Glutamatergic neuron (in vitro differentiated cells): Measurements from ENCODE around the gene NHERF1. TPM values are rescaled to one million over a fixed set of nuclear protein-coding genes. Genes with fewer than 3 reads are reported as not detected.

Source experiments
- DNase-seq: peaks from one replicate; pipeline ENCODE4 v3.0.0; 2022
- H3K27ac Mint-ChIP-seq: one replicate; pipeline ENCODE4 v1.8.0; 2020; ENCODE audit warnings: mild to moderate bottlenecking, mixed read lengths, inconsistent platforms; ENCODE audit not compliant: unreplicated experiment
- H3K27me3 Mint-ChIP-seq: one replicate; pipeline ENCODE4 v1.8.0; 2020; ENCODE audit warnings: mild to moderate bottlenecking, moderate library complexity, mixed read lengths, inconsistent platforms; ENCODE audit not compliant: unreplicated experiment
- H3K36me3 Mint-ChIP-seq: one replicate; pipeline ENCODE4 v1.8.0; 2020; ENCODE audit warnings: mild to moderate bottlenecking, mixed read lengths, inconsistent platforms; ENCODE audit not compliant: unreplicated experiment
- H3K4me1 Mint-ChIP-seq: one replicate; pipeline ENCODE4 v1.8.0; 2020; ENCODE audit warnings: mild to moderate bottlenecking, low read depth, mixed read lengths, inconsistent platforms; ENCODE audit not compliant: unreplicated experiment
- H3K4me3 Mint-ChIP-seq: one replicate; pipeline ENCODE4 v1.8.0; 2020; ENCODE audit warnings: mild to moderate bottlenecking, mixed read lengths, inconsistent platforms; ENCODE audit not compliant: unreplicated experiment
- H3K9me3 Mint-ChIP-seq: one replicate; pipeline ENCODE4 v1.8.0; 2020; ENCODE audit warnings: mild to moderate bottlenecking, moderate library complexity, mixed read lengths, inconsistent platforms; ENCODE audit not compliant: unreplicated experiment
- CTCF ChIP-seq: fragments of 200-600 bp; sonication (generic); IDR thresholded peaks from one replicate; pipeline ENCODE4 v1.5.0; 2021; ENCODE audit not compliant: partially characterized antibody, unreplicated experiment
- total RNA-seq: library from RNA; stranded (reverse); fragmentation: NEBNext Ultra II Directional; extraction: Animal tissue kit (Norgen Biotek cat#: 25700); gene quantifications from one replicate; pipeline ENCODE4 v1.2.1, GENCODE V29; 2021; ENCODE audit not compliant: unreplicated experiment

Gene NHERF1
- total RNA-seq, 1 donor from 2014 or later = 26.9 TPM

- Mint-ChIP-seq H3K4me3 (no peak overlapping the region), H3K27ac (no peak overlapping the region), H3K9me3 (peaks cover 6% of the 10 kb centered on the region), H3K36me3 (peaks cover 4% of the 10 kb centered on the region), H3K4me1 (peaks cover 21% of the 10 kb centered on the region), H3K27me3 (peaks cover 3% of the 10 kb centered on the region)
- no peak for TF ChIP-seq CTCF
- DNase-seq = no peak
These were observed 63.9 kb downstream of the NHERF1 start for GRCh38 chr17:74812109-74813009.

- no peak for TF ChIP-seq CTCF
- no peak for DNase-seq
- H3K36me3 Mint-ChIP-seq = peaks cover 4% of the 10 kb centered on the region
- peaks cover 34% of the 10 kb centered on the region for H3K4me1 Mint-ChIP-seq
- no peak overlapping the region for H3K27ac Mint-ChIP-seq
- H3K9me3 Mint-ChIP-seq = peaks cover 6% of the 10 kb centered on the region
- peaks cover 6% of the 10 kb centered on the region for H3K27me3 Mint-ChIP-seq
- H3K4me3 Mint-ChIP-seq = no peak overlapping the region
These were observed 66.0 kb downstream of the NHERF1 start for GRCh38 chr17:74814453-74814852.

DNA sequence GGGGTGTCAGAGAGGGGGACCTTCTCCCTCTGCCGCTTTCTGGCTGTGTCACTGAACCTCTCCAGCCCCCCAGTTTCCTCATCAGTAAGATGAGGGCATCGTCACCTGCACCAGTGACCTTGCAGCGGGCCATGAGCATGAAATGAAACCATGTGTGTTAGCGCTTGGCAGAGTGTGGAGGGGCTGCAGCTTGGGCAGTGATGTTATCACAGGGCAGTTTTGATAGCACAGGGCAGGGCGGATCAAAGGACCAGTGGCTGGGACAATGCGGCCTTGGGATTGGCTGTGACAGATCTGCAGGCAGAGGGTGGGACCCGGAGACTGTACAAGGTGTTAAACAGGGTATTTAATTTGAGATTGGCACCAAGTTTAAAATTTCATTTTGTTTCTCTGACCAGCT lies 66.6 kb downstream of the NHERF1 start:
- Mint-ChIP-seq H3K36me3 (peaks cover 2% of the 10 kb centered on the region), H3K4me3 (peak overlapping the region; percentile 18), H3K27ac (no peak overlapping the region), H3K4me1 (peaks cover 34% of the 10 kb centered on the region), H3K9me3 (peaks cover 7% of the 10 kb centered on the region), H3K27me3 (peaks cover 6% of the 10 kb centered on the region)
- DNase-seq = no peak
- no peak for TF ChIP-seq CTCF

GRCh38 chr17:74815550-74816370 lies 67.3 kb downstream of the NHERF1 start:
- peaks cover 6% of the 10 kb centered on the region for H3K27me3 Mint-ChIP-seq
- H3K27ac Mint-ChIP-seq = no peak overlapping the region
- peak overlapping the region; percentile 72 for H3K4me3 Mint-ChIP-seq
- peaks cover 9% of the 10 kb centered on the region for H3K9me3 Mint-ChIP-seq
- DNase-seq = peak; percentile 38
- H3K4me1 Mint-ChIP-seq = peaks cover 34% of the 10 kb centered on the region
- no peaks in the 10 kb centered on the region for H3K36me3 Mint-ChIP-seq
- peak; percentile 14 for TF ChIP-seq CTCF
